Right lobe of liver (tissue), 6 donors: ENCODE results near the gene DAD1. TPM values are rescaled to one million over a fixed set of nuclear protein-coding genes. Genes with fewer than 3 reads are reported as not detected.
A peak's percentile ranks its signal among the peaks of the same experiment; 100 is the strongest.

Source experiments
- ATAC-seq, 4 donors: fragments of 200-7000 bp; cut with Tn5 transposase; one replicate each; pipeline ENCODE4 v1.9.1; 2020; ENCODE audit warnings: mild to moderate bottlenecking in 4 of 4, moderate library complexity in 4 of 4
- DNase-seq, 3 donors: peaks; one replicate each; pipeline ENCODE4 v3.0.0-alpha.2; 2020
- H3K27ac ChIP-seq, 3 donors: fragments of 200-600 bp; one replicate each; pipeline ENCODE4 v1.8.0; 2022
- H3K27me3 ChIP-seq, 2 donors: fragments of 200-600 bp; one replicate each; pipeline ENCODE4 v1.8.0; 2022
- H3K36me3 ChIP-seq, 4 donors: fragments of 200-600 bp; sonication (generic) in 1 of 4; one replicate each; pipeline versions ENCODE4 v1.5.1 to v1.8.0; 2017 to 2022; ENCODE audit warnings: control low read depth in 1 of 4
- H3K4me1 ChIP-seq, 4 donors: fragments of 200-600 bp; sonication (generic) in 1 of 4; one replicate each; pipeline versions ENCODE4 v1.5.1 to v1.8.0; 2017 to 2022; ENCODE audit warnings: control low read depth in 1 of 4
- H3K4me3 ChIP-seq, 3 donors: fragments of 200-600 bp; one replicate each; pipeline ENCODE4 v1.8.0; 2022
- H3K9me3 ChIP-seq, 4 donors: fragments of 200-600 bp; sonication (generic) in 1 of 4; one replicate each; pipeline versions ENCODE4 v1.5.1 to v1.8.0; 2017 to 2022; ENCODE audit warnings: control low read depth in 1 of 4
- CTCF ChIP-seq, 4 donors: fragments of 200-600 bp in 3 of 4; fragments of 450-650 bp in 1 of 4; IDR thresholded peaks; one replicate each; pipeline versions ENCODE4 v1.5.1 to v1.8.0; 2016 to 2022; ENCODE audit warnings: antibody characterized with exemption in 4 of 4, mild to moderate bottlenecking in 2 of 4
- POLR2A ChIP-seq: fragments of 450-650 bp; IDR thresholded peaks from one replicate; pipeline ENCODE4 v1.6.1; 2017; ENCODE audit warnings: antibody characterized with exemption, mild to moderate bottlenecking
- WGBS: methylation state at CpG from one replicate; pipeline ENCODE4 v1.1.6; 2018; ENCODE audit warnings: low coverage, low lambda C conversion rate; ENCODE audit not compliant: insufficient coverage; ENCODE audit errors: missing lambda C conversion rate; 5-methylcytosine and 5-hydroxymethylcytosine counted together
- intact Hi-C, 2 donors: fragments of 100-400 bp; cut with DNase I; formaldehyde crosslinking; loops; one replicate each; pipeline versions ENCODE4 v1.11.2 to v1.14.1; 2022
- total RNA-seq, 6 experiments: library from RNA; depleted of rRNA in 2 of 6; stranded (reverse); fragments of >200 nt in 2 of 6; fragmentation: NEBNext Ultra II Directional in 3 of 6; extraction: Animal tissue kit (Norgen Biotek cat#: 25700) in 3 of 6; gene quantifications; one replicate each; pipeline versions ENCODE4 v1.1.0 to v1.2.4, GENCODE V29; 2016 to 2023
- donor health status: DM: no; HTN: yes; CAD: no.
- donor health status: DM: no; HTN: no; CAD: no.
- donor health status: DM: no; HTN: no; CAD: no.
- donor health status: DM: no; HTN: yes; CAD: no.
- donor health status: DM: no; HTN: yes; CAD: no.

The DAD1 gene
- total RNA-seq, 6 experiments from 2014 or later: 107 to 249 (median 133) TPM

GRCh38 chr14:22613106-22613695 lies 24.2 kb upstream of the DAD1 start:
- no peak for DNase-seq
- peaks cover 0 to 8% (median 0%) of the 10 kb centered on the region in 4 donors for H3K4me1 ChIP-seq
- WGBS: 69% methylated on average over 2 of the region's 2 CpGs
- no peaks in the 10 kb centered on the region for H3K27me3 ChIP-seq
- intact Hi-C loops: no loop called here
- no peak overlapping the region for H3K4me3 ChIP-seq
- TF ChIP-seq POLR2A (no peak), CTCF (IDR thresholded peaks at IDR 0.05) (no peak)
- ATAC-seq: peak in 1 of 4 donors; percentile 30
- H3K9me3 ChIP-seq: no peaks in the 10 kb centered on the region
- H3K27ac ChIP-seq: no peak overlapping the region
- H3K36me3 ChIP-seq: peaks cover 0 to 39% (median 17%) of the 10 kb centered on the region in 4 donors

GRCh38 chr14:22610931-22611330 lies 21.9 kb upstream of the DAD1 start:
- peaks cover 0 to 62% (median 26%) of the 10 kb centered on the region in 4 donors for H3K36me3 ChIP-seq
- ATAC-seq (no peak), DNase-seq (no peak)
- no peaks in the 10 kb centered on the region for H3K27me3 ChIP-seq
- TF ChIP-seq CTCF (IDR thresholded peaks at IDR 0.05) (no peak), POLR2A (no peak)
- intact Hi-C loops: no loop called here
- no peak overlapping the region for H3K27ac ChIP-seq
- H3K4me3 ChIP-seq: no peak overlapping the region
- H3K9me3 ChIP-seq: no peaks in the 10 kb centered on the region
- peaks cover 0 to 8% (median 0%) of the 10 kb centered on the region in 4 donors for H3K4me1 ChIP-seq
- WGBS: 100% methylated on average over 1 of the region's 2 CpGs

DNA sequence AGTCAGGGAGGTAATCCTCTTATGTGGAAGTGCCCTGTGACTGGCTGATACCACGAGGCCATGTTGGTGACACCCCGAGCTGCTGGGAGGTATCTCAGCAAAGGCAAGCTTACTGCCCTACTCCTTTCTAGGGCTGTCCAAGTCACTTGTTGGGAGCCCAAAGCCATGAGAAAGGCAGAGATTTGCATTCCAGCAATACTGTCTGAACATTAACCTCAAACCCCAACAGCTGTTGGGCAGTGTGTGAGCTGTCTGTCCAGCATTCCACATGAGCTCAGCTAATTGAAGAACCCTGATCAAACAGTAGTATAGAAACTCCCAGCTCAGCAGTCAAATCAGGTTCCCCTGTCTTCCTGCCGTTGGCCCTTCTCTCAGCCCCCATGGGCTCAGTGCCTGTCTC lies 18.3 kb upstream of the DAD1 start:
- H3K27ac ChIP-seq: no peak overlapping the region
- H3K36me3 ChIP-seq: peaks cover 0 to 99% (median 43%) of the 10 kb centered on the region in 4 donors
- H3K4me3 ChIP-seq: no peak overlapping the region
- no peak for ATAC-seq
- no peaks in the 10 kb centered on the region for H3K4me1 ChIP-seq
- intact Hi-C loops: no loop called here
- H3K27me3 ChIP-seq: no peaks in the 10 kb centered on the region
- WGBS: no CpG with 5 or more reads among the region's 3 CpGs
- DNase-seq: no peak
- H3K9me3 ChIP-seq: no peaks in the 10 kb centered on the region
- TF ChIP-seq CTCF (IDR thresholded peaks at IDR 0.05): no peak
- no peak for TF ChIP-seq POLR2A

DNA sequence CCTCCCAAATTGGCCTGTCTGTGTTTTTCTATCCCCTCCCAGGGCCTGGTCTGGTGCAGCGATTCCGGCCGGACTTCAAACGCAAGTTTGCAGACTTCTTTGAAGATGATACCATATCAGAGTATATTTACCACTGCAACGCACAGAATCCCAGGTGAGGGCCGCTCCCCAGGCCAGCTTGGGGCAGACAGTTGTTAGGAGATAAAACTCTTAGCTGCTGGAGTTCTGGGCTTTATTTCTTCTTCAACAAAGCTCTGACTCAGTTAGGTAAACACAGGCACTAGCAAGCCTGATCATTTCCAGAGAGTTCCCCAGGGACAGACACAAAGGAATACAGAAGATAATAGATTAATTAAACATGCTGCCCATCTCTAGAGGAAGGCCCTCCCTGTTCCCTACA lies 17.4 kb upstream of the DAD1 start:
- no CpG with 5 or more reads among the region's 6 CpGs for WGBS
- no peak overlapping the region for H3K4me3 ChIP-seq
- peak in 1 of 4 donors; percentile 49 for ATAC-seq
- no peaks in the 10 kb centered on the region for H3K9me3 ChIP-seq
- no peak overlapping the region for H3K27ac ChIP-seq
- no peak for TF ChIP-seq POLR2A
- no peak for TF ChIP-seq CTCF (IDR thresholded peaks at IDR 0.05)
- H3K27me3 ChIP-seq: no peaks in the 10 kb centered on the region
- intact Hi-C loops: no loop called here
- peaks cover 0 to 100% (median 47%) of the 10 kb centered on the region in 4 donors for H3K36me3 ChIP-seq
- no peak for DNase-seq
- no peaks in the 10 kb centered on the region for H3K4me1 ChIP-seq

DNA sequence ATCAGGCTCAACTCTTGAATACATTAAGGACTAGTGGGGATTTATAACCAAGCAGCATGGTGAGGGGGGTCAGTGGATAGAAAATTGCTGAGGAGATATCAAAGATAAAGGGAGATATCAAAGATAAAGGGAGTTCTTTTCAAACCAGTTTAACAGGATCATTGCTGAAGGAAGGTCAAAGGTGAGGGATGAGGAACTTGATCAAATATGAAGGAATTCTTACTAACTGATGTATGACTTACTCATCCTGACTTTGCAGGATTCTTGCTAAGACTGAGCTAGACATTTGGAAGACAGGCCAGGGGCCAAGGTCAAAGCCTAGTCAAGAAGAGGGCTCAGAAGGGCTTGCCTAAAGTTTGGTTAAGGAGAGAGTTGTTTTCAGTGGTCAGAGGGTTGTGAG lies 13.8 kb upstream of the DAD1 start:
- intact Hi-C loops: no loop called here

More for the DNA sequence above, 13.8 kb upstream of the DAD1 start:
- H3K9me3 ChIP-seq: no peaks in the 10 kb centered on the region
- no peak overlapping the region for H3K4me3 ChIP-seq
- ATAC-seq (no peak), DNase-seq (no peak)
- H3K36me3 ChIP-seq: peaks cover 0 to 65% (median 29%) of the 10 kb centered on the region in 4 donors
- H3K27ac ChIP-seq: no peak overlapping the region
- TF ChIP-seq POLR2A (no peak), CTCF (IDR thresholded peaks at IDR 0.05) (no peak)
- H3K4me1 ChIP-seq: peaks cover 0 to 17% (median 4%) of the 10 kb centered on the region in 4 donors
- no peaks in the 10 kb centered on the region for H3K27me3 ChIP-seq
